ENCODE data around the gene GPC3. TPM values are rescaled to one million over a fixed set of nuclear protein-coding genes. Genes with fewer than 3 reads are reported as not detected.

GPC3 gene
- total RNA-seq, 1 experiment from 2014 or later = 233 TPM

GRCh38 chrX:133563705-133564104 is 421.7 kb downstream of the GPC3 start:
- ChIA-PET POLR2A (no interaction called here), CTCF (no interaction called here)
- no TSS peak for BruUV-seq (replicated peaks)
- DNase-seq = no peak
- peaks cover 6% of the 10 kb centered on the region for H3K36me3 Mint-ChIP-seq (ENCODE audit: insufficient read depth, unreplicated experiment)
- no peaks in the 10 kb centered on the region for H3K27me3 Mint-ChIP-seq (ENCODE audit: insufficient read depth, unreplicated experiment)
- Histone ChIP-seq H3K9me3 (no peaks in the 10 kb centered on the region), H3K36me3 (ENCODE audit: control insufficient read depth, insufficient read depth, low read length) (no peaks in the 10 kb centered on the region), H3K4me3 (ENCODE audit: low read depth, low read length) (no peak overlapping the region), H3K4me1 (no peaks in the 10 kb centered on the region), H3K27me3 (replicated peaks; ENCODE audit: control insufficient read depth, insufficient read depth, low read length) (no peaks in the 10 kb centered on the region)
- intact Hi-C loops (cut with micrococcal nuclease; ENCODE audit: unreplicated experiment) = no loop called here
- TF ChIP-seq, protein P1, sequence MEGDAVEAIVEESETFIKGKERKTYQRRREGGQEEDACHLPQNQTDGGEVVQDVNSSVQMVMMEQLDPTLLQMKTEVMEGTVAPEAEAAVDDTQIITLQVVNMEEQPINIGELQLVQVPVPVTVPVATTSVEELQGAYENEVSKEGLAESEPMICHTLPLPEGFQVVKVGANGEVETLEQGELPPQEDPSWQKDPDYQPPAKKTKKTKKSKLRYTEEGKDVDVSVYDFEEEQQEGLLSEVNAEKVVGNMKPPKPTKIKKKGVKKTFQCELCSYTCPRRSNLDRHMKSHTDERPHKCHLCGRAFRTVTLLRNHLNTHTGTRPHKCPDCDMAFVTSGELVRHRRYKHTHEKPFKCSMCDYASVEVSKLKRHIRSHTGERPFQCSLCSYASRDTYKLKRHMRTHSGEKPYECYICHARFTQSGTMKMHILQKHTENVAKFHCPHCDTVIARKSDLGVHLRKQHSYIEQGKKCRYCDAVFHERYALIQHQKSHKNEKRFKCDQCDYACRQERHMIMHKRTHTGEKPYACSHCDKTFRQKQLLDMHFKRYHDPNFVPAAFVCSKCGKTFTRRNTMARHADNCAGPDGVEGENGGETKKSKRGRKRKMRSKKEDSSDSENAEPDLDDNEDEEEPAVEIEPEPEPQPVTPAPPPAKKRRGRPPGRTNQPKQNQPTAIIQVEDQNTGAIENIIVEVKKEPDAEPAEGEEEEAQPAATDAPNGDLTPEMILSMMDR (IDR thresholded peaks at IDR 0.05; ENCODE audit: insufficient read depth in 1 of 2, low read depth in 1 of 2, low read length in 1 of 2, severe bottlenecking in 1 of 2, unreplicated experiment in 1 of 2) = no peak
- H3K27ac Mint-ChIP-seq (ENCODE audit: unreplicated experiment) = no peak overlapping the region
- H3K4me1 Mint-ChIP-seq (ENCODE audit: low read depth, unreplicated experiment) = peaks cover 5% of the 10 kb centered on the region
- no peaks in the 10 kb centered on the region for H3K9me3 Mint-ChIP-seq (ENCODE audit: unreplicated experiment)
- no peak overlapping the region for H3K4me3 Mint-ChIP-seq (ENCODE audit: unreplicated experiment)

- H3K36me3 ChIP-seq (ENCODE audit: control insufficient read depth, insufficient read depth, low read length) = no peaks in the 10 kb centered on the region
- TF ChIP-seq, protein P1 (IDR thresholded peaks at IDR 0.05; ENCODE audit: insufficient read depth in 1 of 2, low read depth in 1 of 2, low read length in 1 of 2, severe bottlenecking in 1 of 2, unreplicated experiment in 1 of 2) = no peak
- no peak for DNase-seq
- H3K9me3 Mint-ChIP-seq (ENCODE audit: unreplicated experiment) = peaks cover 5% of the 10 kb centered on the region
- no peak overlapping the region for H3K27ac Mint-ChIP-seq (ENCODE audit: unreplicated experiment)
- no peaks in the 10 kb centered on the region for H3K27me3 ChIP-seq (replicated peaks; ENCODE audit: control insufficient read depth, insufficient read depth, low read length)
- H3K27me3 Mint-ChIP-seq (ENCODE audit: insufficient read depth, unreplicated experiment) = no peaks in the 10 kb centered on the region
- no peak overlapping the region for H3K4me3 Mint-ChIP-seq (ENCODE audit: unreplicated experiment)
- POLR2A ChIA-PET = no interaction called here
- no peaks in the 10 kb centered on the region for H3K9me3 ChIP-seq
- H3K4me3 ChIP-seq (ENCODE audit: low read depth, low read length) = no peak overlapping the region
- H3K4me1 ChIP-seq = no peaks in the 10 kb centered on the region
- no TSS peak for BruUV-seq (replicated peaks)
- CTCF ChIA-PET = no interaction called here
- intact Hi-C loops (cut with micrococcal nuclease; ENCODE audit: unreplicated experiment) = no loop called here
- peaks cover 7% of the 10 kb centered on the region for H3K36me3 Mint-ChIP-seq (ENCODE audit: insufficient read depth, unreplicated experiment)
- H3K4me1 Mint-ChIP-seq (ENCODE audit: low read depth, unreplicated experiment) = peaks cover 5% of the 10 kb centered on the region
These were observed 424.1 kb downstream of the GPC3 start for GRCh38 chrX:133561251-133561650.

DNA sequence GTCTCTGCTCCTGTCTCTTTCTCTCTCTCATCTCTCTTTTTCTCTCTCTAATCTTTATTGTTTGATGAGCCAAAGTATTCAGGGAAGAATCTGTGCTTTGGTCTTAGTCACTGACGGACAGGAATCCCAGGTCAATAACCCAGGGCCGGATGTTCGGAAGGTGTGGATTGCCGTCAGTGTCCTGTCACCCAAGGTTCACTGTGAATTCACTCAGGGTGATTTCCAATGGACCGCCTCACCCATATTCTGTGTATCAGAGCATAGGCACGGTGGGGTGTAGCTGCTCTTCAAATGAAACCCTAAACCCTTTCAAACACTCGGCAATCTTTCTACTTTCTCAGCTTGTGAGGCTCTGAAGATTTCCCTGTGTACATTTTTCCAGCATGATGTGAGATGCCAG is 425.5 kb downstream of the GPC3 start:
- no TSS peak for BruUV-seq (replicated peaks)
- no peak overlapping the region for H3K27ac Mint-ChIP-seq (ENCODE audit: unreplicated experiment)
- ChIA-PET POLR2A (no interaction called here), CTCF (no interaction called here)
- H3K36me3 Mint-ChIP-seq (ENCODE audit: insufficient read depth, unreplicated experiment) = peaks cover 17% of the 10 kb centered on the region
- H3K9me3 ChIP-seq = no peaks in the 10 kb centered on the region
- H3K9me3 Mint-ChIP-seq (ENCODE audit: unreplicated experiment) = peaks cover 18% of the 10 kb centered on the region
- no peak overlapping the region for H3K4me3 Mint-ChIP-seq (ENCODE audit: unreplicated experiment)
- TF ChIP-seq, protein P1 (IDR thresholded peaks at IDR 0.05; ENCODE audit: insufficient read depth in 1 of 2, low read depth in 1 of 2, low read length in 1 of 2, severe bottlenecking in 1 of 2, unreplicated experiment in 1 of 2) = no peak
- no peaks in the 10 kb centered on the region for H3K27me3 Mint-ChIP-seq (ENCODE audit: insufficient read depth, unreplicated experiment)
- H3K4me1 ChIP-seq = no peaks in the 10 kb centered on the region
- H3K4me3 ChIP-seq (ENCODE audit: low read depth, low read length) = no peak overlapping the region
- intact Hi-C loops (cut with micrococcal nuclease; ENCODE audit: unreplicated experiment) = no loop called here
- no peak for DNase-seq
- no peaks in the 10 kb centered on the region for H3K36me3 ChIP-seq (ENCODE audit: control insufficient read depth, insufficient read depth, low read length)
- H3K27me3 ChIP-seq (replicated peaks; ENCODE audit: control insufficient read depth, insufficient read depth, low read length) = no peaks in the 10 kb centered on the region
- H3K4me1 Mint-ChIP-seq (ENCODE audit: low read depth, unreplicated experiment) = peaks cover 5% of the 10 kb centered on the region
